ENCODE results near the gene MTFP1. TPM values are rescaled to one million over a fixed set of nuclear protein-coding genes. Genes with fewer than 3 reads are reported as not detected.

The MTFP1 gene
- total RNA-seq, 2 experiments from 2014 or later, result 37.2 to 38.0 TPM

DNA sequence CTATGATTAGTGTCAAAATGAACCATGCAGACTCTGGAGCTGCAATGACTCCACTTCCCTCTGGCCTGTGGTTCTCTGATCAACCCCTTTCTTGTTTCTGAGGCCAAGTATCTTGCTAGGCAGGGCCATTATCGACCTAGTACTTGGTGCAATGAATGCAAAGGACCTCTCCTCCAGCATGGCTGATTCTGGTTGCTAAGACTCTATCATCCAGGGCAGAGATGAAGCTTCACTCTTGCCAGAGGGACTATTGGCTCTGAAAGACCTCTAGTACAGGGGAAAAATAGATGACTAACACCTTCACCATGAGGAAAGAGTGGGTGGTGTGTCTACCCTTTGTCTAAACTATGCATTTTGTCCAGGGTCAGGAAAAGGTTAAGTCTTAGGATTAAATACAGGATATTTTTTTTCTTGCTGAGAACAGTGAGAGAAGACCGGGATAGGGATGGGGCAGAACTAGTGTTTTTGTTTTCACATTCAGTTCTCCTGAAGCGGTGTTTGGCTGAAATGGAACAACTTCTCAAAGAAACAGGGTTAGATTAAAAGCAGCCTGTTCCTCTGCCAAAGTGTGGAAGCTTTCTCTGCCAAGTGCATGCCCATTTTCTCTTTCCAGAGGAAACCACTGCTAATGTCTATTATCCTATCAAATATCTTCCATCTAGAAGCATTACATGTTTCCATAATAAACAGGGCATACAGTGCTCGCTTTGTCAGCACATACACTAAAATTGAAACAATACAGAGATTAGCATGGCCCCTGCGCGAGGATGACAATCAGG is 5.0 kb upstream of the MTFP1 start:
- DNase-seq, result no peak
- Histone ChIP-seq H3K27me3 (ENCODE audit: control insufficient read depth in 1 of 2, insufficient read depth in 2 of 2, low read length in 2 of 2) (no peaks in the 10 kb centered on the region), H3K4me3 (ENCODE audit: low read length) (no peak overlapping the region), H3K27ac (ENCODE audit: low read depth in 1 of 2, low read length in 2 of 2) (no peak overlapping the region), H3K36me3 (ENCODE audit: insufficient read depth, low read length) (peaks cover 29% of the 10 kb centered on the region), H3K9me3 (ENCODE audit: control insufficient read depth in 1 of 2, insufficient read depth in 1 of 2, low read length in 2 of 2) (no peaks in the 10 kb centered on the region), H3K4me1 (ENCODE audit: insufficient read depth, low read length) (peaks cover 34% of the 10 kb centered on the region)
- TF ChIP-seq CTCF (IDR thresholded peaks at IDR 0.05), result no peak
- Mint-ChIP-seq H3K4me1 (ENCODE audit: low read depth) (peaks cover 50% of the 10 kb centered on the region), H3K36me3 (ENCODE audit: low read depth) (peaks cover 84% of the 10 kb centered on the region), H3K27me3 (no peaks in the 10 kb centered on the region), H3K9me3 (no peaks in the 10 kb centered on the region), H3K4me3 (peak overlapping the region; percentile 54), H3K27ac (peak overlapping the region; percentile 17)
- intact Hi-C loops (cut with DNase I, micrococcal nuclease), result loop anchor here in 1 of 2 experiments (10.0 kb wide), 1 partner anchor 586 kb away; the partner anchor contains the start of gene ASCC2
- no peak for ATAC-seq (ENCODE audit: poor library complexity)
- ChIA-PET POLR2A (no interaction called here), CTCF (no interaction called here)

GRCh38 chr22:30421695-30422480 is 3.7 kb upstream of the MTFP1 start:
- H3K9me3 Mint-ChIP-seq, result no peaks in the 10 kb centered on the region
- Histone ChIP-seq H3K27ac (ENCODE audit: low read depth in 1 of 2, low read length in 2 of 2) (no peak overlapping the region), H3K27me3 (ENCODE audit: control insufficient read depth in 1 of 2, insufficient read depth in 2 of 2, low read length in 2 of 2) (no peaks in the 10 kb centered on the region), H3K4me3 (ENCODE audit: low read length) (no peak overlapping the region), H3K4me1 (ENCODE audit: insufficient read depth, low read length) (peaks cover 47% of the 10 kb centered on the region), H3K36me3 (ENCODE audit: insufficient read depth, low read length) (peaks cover 16% of the 10 kb centered on the region), H3K9me3 (ENCODE audit: control insufficient read depth in 1 of 2, insufficient read depth in 1 of 2, low read length in 2 of 2) (no peaks in the 10 kb centered on the region)
- peak overlapping the region; percentile 99 for H3K4me3 Mint-ChIP-seq
- intact Hi-C loops (cut with DNase I, micrococcal nuclease), result loop anchor here in 1 of 2 experiments (10.0 kb wide), 1 partner anchor 587 kb away; the partner anchor contains the start of gene ASCC2
- no peaks in the 10 kb centered on the region for H3K27me3 Mint-ChIP-seq
- no peak for TF ChIP-seq CTCF (IDR thresholded peaks at IDR 0.05)
- POLR2A ChIA-PET, result interaction anchor here (0.7 to 6.0 kb wide), 6 partner anchors 9 to 31 kb away, joined by 3 to 112 read pairs (median 52); partner anchors contain the start of gene SEC14L2
- no peak for DNase-seq
- CTCF ChIA-PET, result interaction anchor here (4.5 to 6.1 kb wide), 2 partner anchors 28 to 134 kb away, joined by 22 to 63 read pairs; partner anchors contain the start of gene SEC14L2
- H3K4me1 Mint-ChIP-seq (ENCODE audit: low read depth), result peaks cover 50% of the 10 kb centered on the region
- peaks cover 74% of the 10 kb centered on the region for H3K36me3 Mint-ChIP-seq (ENCODE audit: low read depth)
- ATAC-seq (ENCODE audit: poor library complexity), result no peak
- peak overlapping the region; percentile 98 for H3K27ac Mint-ChIP-seq

Measured in CD4-positive, alpha-beta T cell (primary cell).